GM21717 (cell line): ENCODE results near the gene LTO1.
"Not testable (repeated sequence)": the region's sequence is repeated elsewhere in the genome, so short reads cannot be mapped to it uniquely, and the experiment has no call there.

Experiments
- ATAC-seq: cut with Tn5 transposase; IDR thresholded peaks from one replicate; pipeline ENCODE4 v1.9.1; 2021; ENCODE audit warnings: mild to moderate bottlenecking, moderate library complexity; ENCODE audit not compliant: unreplicated experiment

LTO1 gene

GRCh38 chr11:69702239-69702691 is 27.1 kb upstream of the LTO1 start:
- no peak for ATAC-seq

- ATAC-seq = no peak
Observed at GRCh38 chr11:69700278-69701140, 25.4 kb upstream of the LTO1 start.

- ATAC-seq = no peak
Observed at GRCh38 chr11:69699213-69699612, 24.1 kb upstream of the LTO1 start.

- no peak for ATAC-seq
Observed at GRCh38 chr11:69698362-69698761, 23.2 kb upstream of the LTO1 start.

- ATAC-seq = no peak
Observed at GRCh38 chr11:69697861-69698260, 22.7 kb upstream of the LTO1 start.

- no peak for ATAC-seq
Observed at GRCh38 chr11:69697469-69697843, 22.3 kb upstream of the LTO1 start.

GRCh38 chr11:69696749-69697468 is 21.8 kb upstream of the LTO1 start:
- ATAC-seq = no peak

- ATAC-seq = not testable (repeated sequence)
Observed at GRCh38 chr11:69695995-69696394, 20.8 kb upstream of the LTO1 start.

GRCh38 chr11:69695581-69695980 is 20.4 kb upstream of the LTO1 start:
- ATAC-seq = no peak

GRCh38 chr11:69694781-69695180 is 19.6 kb upstream of the LTO1 start:
- no peak for ATAC-seq

- no peak for ATAC-seq
Observed at GRCh38 chr11:69692422-69692821, 17.3 kb upstream of the LTO1 start.

- ATAC-seq = no peak
Observed at GRCh38 chr11:69691463-69691862, 16.3 kb upstream of the LTO1 start.

GRCh38 chr11:69689484-69690319 is 14.5 kb upstream of the LTO1 start:
- no peak for ATAC-seq

GRCh38 chr11:69687969-69688771 is 13.0 kb upstream of the LTO1 start:
- ATAC-seq = not testable (repeated sequence)

- ATAC-seq = no peak
Observed at GRCh38 chr11:69686856-69687255, 11.7 kb upstream of the LTO1 start.

- no peak for ATAC-seq
Observed at GRCh38 chr11:69686452-69686851, 11.3 kb upstream of the LTO1 start.

- ATAC-seq = no peak
Observed at GRCh38 chr11:69685348-69685747, 10.2 kb upstream of the LTO1 start.

GRCh38 chr11:69684651-69685050 is 9.5 kb upstream of the LTO1 start:
- no peak for ATAC-seq

- ATAC-seq = no peak
Observed at GRCh38 chr11:69683764-69684333, 8.7 kb upstream of the LTO1 start.

GRCh38 chr11:69682681-69683326 is 7.7 kb upstream of the LTO1 start:
- no peak for ATAC-seq
